Measurements from ENCODE around the gene GPR160. TPM values are rescaled to one million over a fixed set of nuclear protein-coding genes. Genes with fewer than 3 reads are reported as not detected.

The GPR160 gene
- total and polyA plus RNA-seq, 4 donors: 16.9 to 23.3 (median 20.7) TPM

- no peak overlapping the region for H3K9ac ChIP-seq (ENCODE audit: insufficient read depth in 1 of 2, low read length in 2 of 2)
Observed at GRCh38 chr3:170077361-170077760, 39.6 kb downstream of the GPR160 start.

DNA sequence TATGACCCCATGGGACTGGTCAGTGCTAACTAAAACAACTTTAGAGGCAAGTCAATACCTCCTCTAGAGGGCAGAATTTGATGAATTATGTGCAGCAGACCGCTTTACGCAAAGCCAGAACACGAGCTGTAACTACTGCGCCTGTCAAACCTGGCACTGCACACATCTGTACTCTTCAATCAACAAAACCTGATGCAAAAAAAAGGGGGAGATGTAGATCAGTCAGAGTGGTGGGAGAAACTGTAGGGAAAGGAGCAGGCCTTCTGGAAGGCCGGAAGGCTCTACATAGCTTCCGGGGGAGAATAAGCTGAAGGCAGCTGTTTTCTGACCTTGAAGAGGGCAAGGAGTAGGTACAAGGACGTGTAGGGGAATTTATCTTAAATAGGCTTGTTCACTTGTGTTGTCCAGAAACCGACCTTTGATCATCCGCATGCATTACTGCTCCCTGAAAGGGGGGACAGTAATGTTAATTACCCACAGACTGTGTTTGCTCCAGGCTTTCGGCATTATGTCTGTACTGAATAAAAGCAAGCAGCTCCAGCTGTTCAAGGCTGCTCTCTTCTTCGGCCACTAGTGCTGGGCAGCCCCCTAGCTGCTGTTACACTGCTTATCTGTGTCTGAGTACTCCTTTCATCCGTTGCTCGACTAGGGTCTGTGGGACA, 41.0 kb downstream of the GPR160 start:
- Histone ChIP-seq H3K36me3 (ENCODE audit: control insufficient read depth in 4 of 4, insufficient read depth in 4 of 4, low read length in 4 of 4) (peaks cover 3 to 5% (median 4%) of the 10 kb centered on the region in 4 donors), H3K4me1 (ENCODE audit: control insufficient read depth in 5 of 5, insufficient read depth in 5 of 5, low read length in 5 of 5) (peaks cover 0 to 8% (median 0%) of the 10 kb centered on the region in 5 donors), H3K4me3 (no peak overlapping the region), H3K9ac (ENCODE audit: insufficient read depth in 1 of 2, low read length in 2 of 2) (no peak overlapping the region), H3K27me3 (ENCODE audit: control insufficient read depth in 3 of 3, insufficient read depth in 3 of 3, low read length in 2 of 3) (no peaks in the 10 kb centered on the region), H3K27ac (ENCODE audit: low read depth in 1 of 2, low read length in 1 of 2) (no peak overlapping the region), H3K9me3 (ENCODE audit: control insufficient read depth in 4 of 4, insufficient read depth in 3 of 4, low read length in 3 of 4) (no peaks in the 10 kb centered on the region)
- WGBS, 2 donors: 85 to 87% methylated on average over 13 of the region's 13 CpGs
- TF ChIP-seq, protein P1, sequence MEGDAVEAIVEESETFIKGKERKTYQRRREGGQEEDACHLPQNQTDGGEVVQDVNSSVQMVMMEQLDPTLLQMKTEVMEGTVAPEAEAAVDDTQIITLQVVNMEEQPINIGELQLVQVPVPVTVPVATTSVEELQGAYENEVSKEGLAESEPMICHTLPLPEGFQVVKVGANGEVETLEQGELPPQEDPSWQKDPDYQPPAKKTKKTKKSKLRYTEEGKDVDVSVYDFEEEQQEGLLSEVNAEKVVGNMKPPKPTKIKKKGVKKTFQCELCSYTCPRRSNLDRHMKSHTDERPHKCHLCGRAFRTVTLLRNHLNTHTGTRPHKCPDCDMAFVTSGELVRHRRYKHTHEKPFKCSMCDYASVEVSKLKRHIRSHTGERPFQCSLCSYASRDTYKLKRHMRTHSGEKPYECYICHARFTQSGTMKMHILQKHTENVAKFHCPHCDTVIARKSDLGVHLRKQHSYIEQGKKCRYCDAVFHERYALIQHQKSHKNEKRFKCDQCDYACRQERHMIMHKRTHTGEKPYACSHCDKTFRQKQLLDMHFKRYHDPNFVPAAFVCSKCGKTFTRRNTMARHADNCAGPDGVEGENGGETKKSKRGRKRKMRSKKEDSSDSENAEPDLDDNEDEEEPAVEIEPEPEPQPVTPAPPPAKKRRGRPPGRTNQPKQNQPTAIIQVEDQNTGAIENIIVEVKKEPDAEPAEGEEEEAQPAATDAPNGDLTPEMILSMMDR (IDR thresholded peaks at IDR 0.05; ENCODE audit: control extremely low read depth, extremely low read depth): no peak
- DNase-seq (peak; percentile 16 to 43 (median 20)), ATAC-seq (ENCODE audit: insufficient read depth, low FRiP score) (no peak)

More at GRCh38 chr3:170077361-170077760, 39.6 kb downstream of the GPR160 start:
- Histone ChIP-seq H3K27ac (ENCODE audit: low read depth in 1 of 2, low read length in 1 of 2) (no peak overlapping the region), H3K27me3 (ENCODE audit: control insufficient read depth in 3 of 3, insufficient read depth in 3 of 3, low read length in 2 of 3) (no peaks in the 10 kb centered on the region), H3K4me1 (ENCODE audit: control insufficient read depth in 5 of 5, insufficient read depth in 5 of 5, low read length in 5 of 5) (peaks cover 0 to 8% (median 0%) of the 10 kb centered on the region in 5 donors), H3K9me3 (ENCODE audit: control insufficient read depth in 4 of 4, insufficient read depth in 3 of 4, low read length in 3 of 4) (peaks cover 0 to 2% (median 0%) of the 10 kb centered on the region in 4 donors), H3K36me3 (ENCODE audit: control insufficient read depth in 4 of 4, insufficient read depth in 4 of 4, low read length in 4 of 4) (peaks cover 0 to 6% (median 3%) of the 10 kb centered on the region in 4 donors), H3K4me3 (no peak overlapping the region)
- DNase-seq (no peak), ATAC-seq (ENCODE audit: insufficient read depth, low FRiP score) (no peak)
- WGBS, 2 donors: 90 to 96% methylated on average over 10 of the region's 10 CpGs
- TF ChIP-seq, protein P1 (IDR thresholded peaks at IDR 0.05; ENCODE audit: control extremely low read depth, extremely low read depth): no peak

- H3K4me1 ChIP-seq (ENCODE audit: control insufficient read depth in 5 of 5, insufficient read depth in 5 of 5, low read length in 5 of 5): peaks cover 0 to 8% (median 0%) of the 10 kb centered on the region in 5 donors
- peaks cover 3 to 6% (median 6%) of the 10 kb centered on the region in 4 donors for H3K36me3 ChIP-seq (ENCODE audit: control insufficient read depth in 4 of 4, insufficient read depth in 4 of 4, low read length in 4 of 4)
- H3K4me3 ChIP-seq: no peak overlapping the region
- TF ChIP-seq, protein P1 (IDR thresholded peaks at IDR 0.05; ENCODE audit: control extremely low read depth, extremely low read depth): no peak
- H3K27ac ChIP-seq (ENCODE audit: low read depth in 1 of 2, low read length in 1 of 2): no peak overlapping the region
- WGBS, 2 donors: 65 to 86% methylated on average over 2 of the region's 2 CpGs
- DNase-seq (peak in 2 of 3 donors; percentile 51 to 72), ATAC-seq (ENCODE audit: insufficient read depth, low FRiP score) (no peak)
- H3K9me3 ChIP-seq (ENCODE audit: control insufficient read depth in 4 of 4, insufficient read depth in 3 of 4, low read length in 3 of 4): no peaks in the 10 kb centered on the region
- no peak overlapping the region for H3K9ac ChIP-seq (ENCODE audit: insufficient read depth in 1 of 2, low read length in 2 of 2)
- H3K27me3 ChIP-seq (ENCODE audit: control insufficient read depth in 3 of 3, insufficient read depth in 3 of 3, low read length in 2 of 3): no peaks in the 10 kb centered on the region
Observed at GRCh38 chr3:170079536-170080165, 41.9 kb downstream of the GPR160 start.
